ENCODE results near the gene MMRN2. TPM values are rescaled to one million over a fixed set of nuclear protein-coding genes. Genes with fewer than 3 reads are reported as not detected.

Gene MMRN2
- total and polyA plus RNA-seq, 2 of the 8 experiments (the other 6 are each of a cell fraction or from before 2014, with no cell fraction given) = 1.2 TPM

DNA sequence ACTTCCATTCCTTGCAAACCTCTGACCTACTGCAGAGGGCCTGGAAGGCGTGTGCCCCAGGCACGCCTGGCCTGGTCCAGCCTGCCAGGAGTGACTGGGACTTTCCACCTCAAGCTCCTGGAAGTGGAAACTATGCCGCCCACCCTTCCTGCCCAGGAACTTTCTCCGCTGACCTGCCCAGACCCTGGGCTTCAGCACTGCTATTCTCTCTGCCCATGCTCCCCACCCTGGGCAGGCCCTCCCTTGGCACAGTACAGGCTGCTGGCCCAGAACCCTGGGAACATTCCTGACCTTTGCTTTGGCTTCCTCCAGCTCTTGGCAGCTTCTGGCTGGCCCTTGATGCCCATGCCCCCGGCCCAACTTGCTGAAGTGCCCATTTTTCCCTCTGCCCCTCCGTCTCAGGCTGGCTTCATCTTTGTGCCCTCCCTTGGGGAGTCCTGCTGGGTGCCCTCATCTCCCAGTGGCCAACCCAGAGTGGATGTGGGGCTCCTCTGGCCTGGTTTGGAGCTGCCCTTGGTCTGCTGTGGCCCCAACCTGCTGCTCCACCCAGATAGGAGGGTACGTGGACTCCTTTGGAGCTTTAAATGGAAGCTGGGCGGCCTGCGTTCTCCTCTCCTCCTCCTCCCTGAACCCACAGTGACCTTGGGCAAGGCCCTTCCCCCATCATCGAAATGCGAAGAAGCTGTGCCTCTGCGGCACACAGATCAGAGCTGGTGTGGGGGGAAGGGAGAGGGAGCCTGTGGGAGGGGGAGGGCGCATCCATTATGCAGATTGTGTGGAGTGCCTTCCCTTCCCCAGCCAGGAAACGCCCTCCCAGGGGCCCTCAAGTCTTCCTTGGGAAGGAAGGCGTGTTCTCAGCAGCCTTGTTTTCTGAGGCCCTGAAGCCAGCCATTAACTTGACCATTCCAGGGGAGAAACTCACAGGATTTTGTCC is 3.4 kb downstream of the MMRN2 start (continued):
- TF ChIP-seq SP4 (IDR thresholded peaks at IDR 0.05; ENCODE audit: low read length) (0 out of 2 replicates have a peak, but pooled peaks have one; percentile 41), POLR2AphosphoS5 (IDR thresholded peaks at IDR 0.05; ENCODE audit: low read depth, low read length) (no peak), CHD2 (IDR thresholded peaks at IDR 0.05; ENCODE audit: low read length) (peak; percentile 77), HDAC6 (IDR thresholded peaks at IDR 0.05; ENCODE audit: low read depth, low read length) (no peak), E2F6 (IDR thresholded peaks at IDR 0.05) (no peak), TAF7 (optimal IDR thresholded peaks at IDR 0.05; ENCODE audit: borderline replicate concordance, low read depth, low read length) (no peak), BCL11A (IDR thresholded peaks at IDR 0.05; ENCODE audit: low read depth in 2 of 2, low read length in 2 of 2) (no peak), TAF1 (IDR thresholded peaks at IDR 0.05; ENCODE audit: low read depth, low read length) (no peak; the same call in 1 of the 2 replicates), SIX5 (IDR thresholded peaks at IDR 0.05; ENCODE audit: low read depth, low read length) (no peak), KDM1A (IDR thresholded peaks at IDR 0.05; ENCODE audit: borderline replicate concordance, low read length) (peak; percentile 58; the same call in 1 of the 2 replicates), ATF2 (IDR thresholded peaks at IDR 0.05; ENCODE audit: low read length) (0 out of 2 replicates have a peak, but pooled peaks have one; percentile 59), EZH2 (IDR thresholded peaks at IDR 0.05; ENCODE audit: low read depth, low read length, severe bottlenecking) (no peak), ASH2L (IDR thresholded peaks at IDR 0.05; ENCODE audit: low read length) (peak; percentile 97), BRCA1 (IDR thresholded peaks at IDR 0.05; ENCODE audit: low read depth, low read length) (no peak), CBX5 (IDR thresholded peaks at IDR 0.05; ENCODE audit: low read depth, low read length) (no peak), BACH1 (IDR thresholded peaks at IDR 0.05; ENCODE audit: low read length) (no peak), SAP30 (IDR thresholded peaks at IDR 0.05; ENCODE audit: insufficient read depth, insufficient replicate concordance, low read length) (no peak), GABPA (IDR thresholded peaks at IDR 0.05; ENCODE audit: borderline replicate concordance, insufficient read depth, low read length) (no peak), TEAD4 (IDR thresholded peaks at IDR 0.05; ENCODE audit: low read depth, low read length) (peak; percentile 81), TBP (IDR thresholded peaks at IDR 0.05; ENCODE audit: low read depth, low read length) (no peak), YY1 (IDR thresholded peaks at IDR 0.05; ENCODE audit: low read depth, low read length) (peak; percentile 58; the same call in 1 of the 2 replicates)
- TF ChIP-seq, protein P1, sequence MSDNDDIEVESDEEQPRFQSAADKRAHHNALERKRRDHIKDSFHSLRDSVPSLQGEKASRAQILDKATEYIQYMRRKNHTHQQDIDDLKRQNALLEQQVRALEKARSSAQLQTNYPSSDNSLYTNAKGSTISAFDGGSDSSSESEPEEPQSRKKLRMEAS (IDR thresholded peaks at IDR 0.05) = no peak; the same call in 1 of the 2 replicates
